ENCODE results near the gene MAGEA2. TPM values are rescaled to one million over a fixed set of nuclear protein-coding genes. Genes with fewer than 3 reads are reported as not detected.
"Not testable (repeated sequence)": the region's sequence is repeated elsewhere in the genome, so short reads cannot be mapped to it uniquely, and the experiment has no call there.

MAGEA2 gene
- total RNA-seq, 2 donors from 2014 or later: not detected

DNA sequence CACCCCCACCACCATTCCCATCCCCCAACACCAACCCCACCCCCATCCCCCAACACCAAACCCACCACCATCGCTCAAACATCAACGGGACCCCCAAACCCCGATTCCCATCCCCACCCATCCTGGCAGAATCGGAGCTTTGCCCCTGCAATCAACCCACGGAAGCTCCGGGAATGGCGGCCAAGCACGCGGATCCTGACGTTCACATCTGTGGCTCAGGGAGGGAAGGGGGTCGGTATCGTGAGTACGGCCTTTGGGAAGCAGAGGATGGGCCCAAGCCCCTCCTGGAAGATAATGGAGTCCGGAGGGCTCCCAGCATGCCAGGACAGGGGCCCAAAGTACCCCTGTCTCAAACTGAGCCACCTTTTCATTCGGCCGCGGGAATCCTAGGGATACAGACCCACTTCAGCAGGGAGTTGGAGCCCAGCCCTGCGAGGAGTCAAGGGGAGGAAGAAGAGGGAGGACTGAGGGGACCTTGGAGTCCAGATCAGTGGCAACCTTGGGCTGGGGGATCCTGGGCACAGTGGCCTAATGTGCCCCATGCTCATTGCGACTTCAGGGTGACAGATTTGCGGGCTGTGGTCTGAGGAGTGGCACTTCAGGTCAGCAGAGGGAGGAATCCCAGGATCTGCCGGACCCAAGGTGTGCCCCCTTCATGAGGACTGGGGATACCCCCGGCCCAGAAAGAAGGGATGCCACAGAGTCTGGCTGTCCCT lies 19.3 kb downstream of the MAGEA2 start:
- H3K4me1 Mint-ChIP-seq; ATAC-seq; H3K27ac Mint-ChIP-seq; H3K9me3 ChIP-seq (ENCODE audit: control insufficient read depth, low read length, poor library complexity, severe bottlenecking); DNase-seq; H3K4me3 Mint-ChIP-seq; H3K27me3 Mint-ChIP-seq; H3K36me3 Mint-ChIP-seq (ENCODE audit: low read depth): not testable (repeated sequence)

DNA sequence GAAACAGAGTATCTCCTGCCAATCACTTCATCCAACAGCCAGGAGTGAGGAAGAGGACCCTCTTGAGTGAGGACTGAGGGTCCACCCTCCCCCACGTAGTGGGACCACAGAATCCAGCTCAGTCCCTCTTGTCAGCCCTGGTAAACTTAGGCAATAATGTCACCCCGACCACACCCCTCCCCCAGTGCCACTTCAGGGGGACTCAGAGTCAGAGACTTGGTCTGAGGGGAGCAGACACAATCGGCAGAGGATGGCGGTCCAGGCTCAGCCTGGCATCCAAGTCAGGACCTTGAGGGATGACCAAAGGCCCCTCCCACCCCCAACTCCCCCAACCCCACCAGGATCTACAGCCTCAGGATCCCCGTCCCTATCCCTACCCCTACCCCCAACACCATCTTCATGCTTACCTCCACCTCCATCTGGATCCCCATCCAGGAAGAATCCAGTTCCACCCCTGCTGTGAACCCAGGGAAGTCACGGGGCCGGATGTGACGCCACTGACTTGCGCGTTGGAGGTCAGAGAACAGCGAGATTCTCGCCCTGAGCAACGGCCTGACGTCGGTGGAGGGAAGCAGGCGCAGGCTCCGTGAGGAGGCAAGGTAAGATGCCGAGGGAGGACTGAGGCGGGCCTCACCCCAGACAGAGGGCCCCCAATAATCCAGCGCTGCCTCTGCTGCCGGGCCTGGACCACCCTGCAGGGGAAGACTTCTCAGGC lies 20.2 kb downstream of the MAGEA2 start, which contains the start of the genes CSAG1 and MAGEA12:
Gene CSAG1 (minus strand): TSS at position 461 of the 715 bp plus-strand sequence. CDS start 1,261 bp downstream, outside the sequence.
Gene MAGEA12 (plus strand): TSS at position 497 of the 715 bp plus-strand sequence. CDS start 2,405 bp downstream, outside the sequence.
- Mint-ChIP-seq H3K4me3 (no peak within 1 kb of the TSS), H3K36me3 (ENCODE audit: low read depth) (no peaks in the 10 kb centered on the region), H3K27ac (no peak within 1 kb of the TSS), H3K4me1 (no peaks in the 10 kb centered on the region), H3K27me3 (no peaks in the 10 kb centered on the region)
- ATAC-seq (no peak), DNase-seq (no peak)
- no peaks in the 10 kb centered on the region for H3K9me3 ChIP-seq (ENCODE audit: control insufficient read depth, low read length, poor library complexity, severe bottlenecking)

DNA sequence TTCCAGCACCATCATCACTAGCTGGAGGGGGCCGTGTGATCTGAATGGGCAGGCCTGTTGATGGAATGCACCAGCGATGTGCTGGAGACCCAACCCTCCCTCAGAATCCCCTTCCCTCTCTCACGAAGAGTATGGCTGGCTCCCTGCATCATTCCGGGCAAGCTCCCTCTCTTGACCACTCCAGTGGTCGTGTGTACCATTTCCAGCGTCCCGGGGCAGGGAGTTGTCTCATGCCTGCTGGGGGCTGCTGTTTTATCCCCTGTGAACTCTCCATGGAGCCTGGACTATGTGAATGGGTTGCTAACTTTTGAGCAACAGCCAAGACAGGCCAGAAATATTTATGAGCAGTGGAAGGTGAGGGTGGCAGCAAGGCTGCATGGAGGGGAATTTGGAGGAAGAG lies 28.2 kb downstream of the MAGEA2 start:
- DNase-seq (no peak), ATAC-seq (no peak)
- H3K27me3 Mint-ChIP-seq: peaks cover 6% of the 10 kb centered on the region
- H3K4me1 Mint-ChIP-seq: no peaks in the 10 kb centered on the region
- no peak overlapping the region for H3K4me3 Mint-ChIP-seq
- H3K36me3 Mint-ChIP-seq (ENCODE audit: low read depth): no peaks in the 10 kb centered on the region
- H3K9me3 ChIP-seq (ENCODE audit: control insufficient read depth, low read length, poor library complexity, severe bottlenecking): no peaks in the 10 kb centered on the region
- no peak overlapping the region for H3K27ac Mint-ChIP-seq

DNA sequence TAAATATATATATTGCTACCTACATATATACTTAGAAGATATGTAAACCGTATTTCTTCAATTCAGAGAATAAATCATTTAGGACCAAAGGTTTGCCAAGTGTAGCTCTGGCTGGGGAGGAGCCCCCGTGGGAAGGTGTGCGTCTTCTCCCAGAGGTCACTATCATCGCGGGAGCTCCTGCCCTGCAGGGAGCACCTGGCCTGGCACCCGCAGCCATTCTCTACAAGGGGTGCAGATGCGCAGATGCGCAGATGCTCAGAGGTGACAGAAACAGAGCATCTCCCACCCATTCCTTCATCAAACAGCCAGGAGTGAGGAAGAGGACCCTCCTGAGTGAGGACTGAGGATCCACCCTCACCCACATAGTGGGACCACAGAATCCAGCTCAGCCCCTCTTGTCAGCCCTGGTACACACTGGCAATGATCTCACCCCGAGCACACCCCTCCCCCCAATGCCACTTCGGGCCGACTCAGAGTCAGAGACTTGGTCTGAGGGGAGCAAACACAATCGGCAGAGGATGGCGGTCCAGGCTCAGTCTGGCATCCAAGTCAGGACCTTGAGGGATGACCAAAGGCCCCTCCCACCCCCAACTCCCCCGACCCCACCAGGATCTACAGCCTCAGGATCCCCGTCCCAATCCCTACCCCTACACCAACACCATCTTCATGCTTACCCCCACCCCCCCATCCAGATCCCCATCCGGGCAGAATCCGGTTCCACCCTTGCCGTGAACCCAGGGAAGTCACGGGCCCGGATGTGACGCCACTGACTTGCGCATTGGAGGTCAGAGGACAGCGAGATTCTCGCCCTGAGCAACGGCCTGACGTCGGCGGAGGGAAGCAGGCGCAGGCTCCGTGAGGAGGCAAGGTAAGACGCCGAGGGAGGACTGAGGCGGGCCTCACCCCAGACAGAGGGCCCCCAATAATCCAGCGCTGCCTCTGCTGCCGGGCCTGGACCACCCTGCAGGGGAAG lies 39.5 kb downstream of the MAGEA2 start, which contains the start of gene MAGEA2B:
Gene MAGEA2B (plus strand): TSS at position 814 of the 973 bp plus-strand sequence. CDS start 2,479 bp downstream, outside the sequence.
- H3K36me3 Mint-ChIP-seq (ENCODE audit: low read depth); H3K9me3 ChIP-seq (ENCODE audit: control insufficient read depth, low read length, poor library complexity, severe bottlenecking); H3K27ac Mint-ChIP-seq; H3K4me3 Mint-ChIP-seq; ATAC-seq; H3K4me1 Mint-ChIP-seq; DNase-seq; H3K27me3 Mint-ChIP-seq: not testable (repeated sequence)

DNA sequence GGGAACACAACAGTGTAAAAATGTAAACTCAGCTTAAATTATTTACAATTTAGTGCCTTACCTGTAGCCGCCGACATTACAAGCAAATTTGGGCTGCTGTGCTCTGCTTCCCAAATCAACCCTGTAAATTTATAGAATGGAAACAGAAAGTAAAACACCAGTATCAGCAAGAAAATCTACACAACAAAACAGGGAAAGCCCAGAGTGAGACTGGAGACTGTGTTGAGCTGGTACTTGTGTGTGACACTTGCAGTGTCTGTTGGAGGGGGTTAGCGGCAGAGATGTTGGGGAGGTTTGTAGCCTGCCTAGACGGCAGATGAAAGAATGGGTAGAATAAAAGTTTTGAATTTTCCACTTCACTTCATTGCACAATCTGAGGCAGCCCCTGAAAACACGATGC lies 40.4 kb downstream of the MAGEA2 start:
- DNase-seq; H3K4me3 Mint-ChIP-seq; H3K27ac Mint-ChIP-seq; H3K4me1 Mint-ChIP-seq; H3K27me3 Mint-ChIP-seq; ATAC-seq; H3K9me3 ChIP-seq (ENCODE audit: control insufficient read depth, low read length, poor library complexity, severe bottlenecking); H3K36me3 Mint-ChIP-seq (ENCODE audit: low read depth): not testable (repeated sequence)

DNA sequence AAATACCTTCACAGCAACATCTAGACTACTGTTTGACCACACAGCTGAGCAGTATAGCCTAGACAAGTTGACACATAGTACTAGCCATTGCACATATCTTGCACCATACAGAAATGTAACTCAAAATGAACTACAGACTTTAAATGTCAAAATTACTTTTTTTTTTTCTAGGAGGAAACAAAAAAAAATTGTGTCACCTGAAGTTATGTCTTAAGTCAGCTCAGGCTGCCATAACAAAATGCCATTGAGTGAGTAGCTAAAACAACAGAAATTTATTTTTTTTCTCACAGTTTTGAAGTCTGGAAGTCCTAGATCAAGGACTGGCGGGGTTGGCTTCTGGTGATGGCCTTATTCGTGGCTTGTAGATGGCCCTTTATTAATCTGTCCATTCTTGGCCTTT lies 44.5 kb downstream of the MAGEA2 start, which contains the start of gene CSAG2:
Gene CSAG2 (minus strand): TSS at position 101 of the 400 bp plus-strand sequence. CDS start 161 bp downstream, outside the sequence.
- not testable (repeated sequence) for H3K4me1 Mint-ChIP-seq; H3K27me3 Mint-ChIP-seq; H3K4me3 Mint-ChIP-seq; H3K9me3 ChIP-seq (ENCODE audit: control insufficient read depth, low read length, poor library complexity, severe bottlenecking); DNase-seq; H3K36me3 Mint-ChIP-seq (ENCODE audit: low read depth); H3K27ac Mint-ChIP-seq; ATAC-seq

DNA sequence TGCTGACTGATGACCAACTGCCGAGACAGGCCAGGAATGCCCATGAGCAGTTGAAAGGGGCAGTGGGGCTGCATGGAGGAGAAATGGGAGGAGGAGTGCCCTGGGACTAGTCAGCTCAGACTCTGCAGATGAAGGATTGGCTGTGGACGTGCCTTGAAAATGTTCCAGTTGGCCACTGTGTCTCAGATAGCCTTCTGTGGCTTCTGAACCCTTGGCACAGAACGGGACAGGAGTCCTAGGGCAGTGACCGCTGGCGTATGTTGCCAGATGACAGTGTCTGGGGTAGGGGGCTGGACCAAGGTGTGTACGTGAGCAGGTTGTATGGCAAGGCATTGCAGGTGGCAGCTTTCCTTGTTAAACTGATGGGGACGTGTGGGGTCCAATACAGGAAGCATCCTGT lies 47.1 kb downstream of the MAGEA2 start:
- not testable (repeated sequence) for DNase-seq; H3K36me3 Mint-ChIP-seq (ENCODE audit: low read depth); H3K9me3 ChIP-seq (ENCODE audit: control insufficient read depth, low read length, poor library complexity, severe bottlenecking); H3K4me3 Mint-ChIP-seq; H3K27me3 Mint-ChIP-seq; H3K27ac Mint-ChIP-seq; H3K4me1 Mint-ChIP-seq; ATAC-seq

DNA sequence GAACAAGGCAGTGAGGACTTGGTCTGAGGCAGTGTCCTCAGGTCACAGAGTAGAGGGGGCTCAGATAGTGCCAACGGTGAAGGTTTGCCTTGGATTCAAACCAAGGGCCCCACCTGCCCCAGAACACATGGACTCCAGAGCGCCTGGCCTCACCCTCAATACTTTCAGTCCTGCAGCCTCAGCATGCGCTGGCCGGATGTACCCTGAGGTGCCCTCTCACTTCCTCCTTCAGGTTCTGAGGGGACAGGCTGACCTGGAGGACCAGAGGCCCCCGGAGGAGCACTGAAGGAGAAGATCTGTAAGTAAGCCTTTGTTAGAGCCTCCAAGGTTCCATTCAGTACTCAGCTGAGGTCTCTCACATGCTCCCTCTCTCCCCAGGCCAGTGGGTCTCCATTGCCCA lies 53.3 kb downstream of the MAGEA2 start:
- H3K27ac Mint-ChIP-seq; H3K4me3 Mint-ChIP-seq; DNase-seq; H3K4me1 Mint-ChIP-seq; H3K36me3 Mint-ChIP-seq (ENCODE audit: low read depth); ATAC-seq; H3K9me3 ChIP-seq (ENCODE audit: control insufficient read depth, low read length, poor library complexity, severe bottlenecking); H3K27me3 Mint-ChIP-seq: not testable (repeated sequence)

Other genes with a start within 250 kb of the MAGEA2 start
- not detected for gene GABRQ, start 115.9 kb downstream of the MAGEA2 start, total RNA-seq
- not detected for gene MAGEA3, start 55.0 kb downstream of the MAGEA2 start, total RNA-seq
- not detected for gene CSAG2, start 44.6 kb downstream of the MAGEA2 start, total RNA-seq
- gene MAGEA2B, start 39.2 kb downstream of the MAGEA2 start, total RNA-seq: not detected
- gene CSAG1, start 20.1 kb downstream of the MAGEA2 start, total RNA-seq: not detected
- not detected for gene MAGEA12, start 20.1 kb downstream of the MAGEA2 start, total RNA-seq
- not detected for gene CSAG3, start 5.4 kb upstream of the MAGEA2 start, total RNA-seq
- not detected for gene MAGEA6, start 15.8 kb upstream of the MAGEA2 start, total RNA-seq
- 1 to 10 TPM; 7.5 to 9.4 TPM for gene CETN2, start 76.9 kb upstream of the MAGEA2 start, total RNA-seq
- 1 to 10 TPM; 4.3 to 5.3 TPM for gene NSDHL, start 77.2 kb upstream of the MAGEA2 start, total RNA-seq
- gene ZNF185, start 144.2 kb upstream of the MAGEA2 start, total RNA-seq: 10 to 100 TPM in 1 of 2 donors, 1 to 10 TPM in 1; 2.7 to 40.2 TPM
- gene PNMA5, start 240.3 kb upstream of the MAGEA2 start, total RNA-seq: under 1 TPM; 0.07 to 0.16 TPM